Stimulated activated CD4-positive, alpha-beta T cell treated with anti-CD3 and anti-CD28 coated beads, Interleukin-12 subunit alpha, Interleukin-12 subunit beta, amount 100 ng/mL, for 24 hours (primary cell): ENCODE results near the gene HDAC4.
A peak's percentile ranks its signal among the peaks of the same experiment; 100 is the strongest.

Source experiments
- DNase-seq, 2 experiments: peaks; one replicate each; pipeline ENCODE4 v3.0.0-alpha.2; 2020; ENCODE audit warnings: low read depth in 2 of 2

HDAC4 gene

GRCh38 chr2:239267288-239267951 is 133.4 kb downstream of the HDAC4 start:
- DNase-seq = peak; percentile 79 to 84

GRCh38 chr2:239266779-239267287 is 134.0 kb downstream of the HDAC4 start:
- DNase-seq = no peak

- DNase-seq = no peak
Measured at GRCh38 chr2:239266434-239266766, 134.4 kb downstream of the HDAC4 start.

- DNase-seq = no peak
Measured at GRCh38 chr2:239265681-239266433, 135.0 kb downstream of the HDAC4 start.

- peak; percentile 31 to 44 for DNase-seq
Measured at GRCh38 chr2:239264838-239265651, 135.8 kb downstream of the HDAC4 start.

GRCh38 chr2:239264492-239264837 is 136.4 kb downstream of the HDAC4 start:
- DNase-seq = no peak

- DNase-seq = no peak
Measured at GRCh38 chr2:239263669-239264491, 136.9 kb downstream of the HDAC4 start.

- no peak for DNase-seq
Measured at GRCh38 chr2:239263231-239263630, 137.6 kb downstream of the HDAC4 start.

GRCh38 chr2:239262484-239263230 is 138.2 kb downstream of the HDAC4 start:
- DNase-seq = no peak

GRCh38 chr2:239261796-239262483 is 138.9 kb downstream of the HDAC4 start:
- DNase-seq = no peak

GRCh38 chr2:239261356-239261755 is 139.5 kb downstream of the HDAC4 start:
- no peak for DNase-seq

- no peak for DNase-seq
Measured at GRCh38 chr2:239260546-239261327, 140.1 kb downstream of the HDAC4 start.

- DNase-seq = no peak
Measured at GRCh38 chr2:239259603-239260298, 141.1 kb downstream of the HDAC4 start.

- no peak for DNase-seq
Measured at GRCh38 chr2:239259173-239259572, 141.6 kb downstream of the HDAC4 start.

GRCh38 chr2:239258248-239258647 is 142.6 kb downstream of the HDAC4 start:
- no peak for DNase-seq

GRCh38 chr2:239257511-239257937 is 143.3 kb downstream of the HDAC4 start:
- no peak for DNase-seq

- no peak for DNase-seq
Measured at GRCh38 chr2:239256350-239256743, 144.5 kb downstream of the HDAC4 start.

GRCh38 chr2:239255628-239256349 is 145.0 kb downstream of the HDAC4 start:
- no peak for DNase-seq
